ENCODE results near the gene AUNIP.

GRCh38 chr1:25821630-25822091, 37.6 kb downstream of the AUNIP start:
- TF ChIP-seq CTCF (IDR thresholded peaks at IDR 0.05; ENCODE audit: low read depth, low read length) = no peak
- TF ChIP-seq, protein P1, sequence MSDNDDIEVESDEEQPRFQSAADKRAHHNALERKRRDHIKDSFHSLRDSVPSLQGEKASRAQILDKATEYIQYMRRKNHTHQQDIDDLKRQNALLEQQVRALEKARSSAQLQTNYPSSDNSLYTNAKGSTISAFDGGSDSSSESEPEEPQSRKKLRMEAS (IDR thresholded peaks at IDR 0.05; ENCODE audit: low read depth, low read length) = no peak
- TF ChIP-seq POLR2A (IDR thresholded peaks at IDR 0.05; ENCODE audit: extremely low read depth, insufficient read length) = no peak
- 0 out of 2 replicates have a peak, but pooled peaks have one; percentile 7 for TF ChIP-seq MYC (IDR thresholded peaks at IDR 0.05; ENCODE audit: low read depth, low read length)
